Panc1 (cell line): ENCODE measurements around the gene DAB1. TPM values are rescaled to one million over a fixed set of nuclear protein-coding genes. Genes with fewer than 3 reads are reported as not detected.

Source experiments
- ATAC-seq: fragments of 200-7000 bp; cut with Tn5 transposase; 2 replicates; pipeline ENCODE4 v1.9.1; 2020; ENCODE audit warnings: mild to moderate bottlenecking, moderate library complexity
- BruUV-seq: library from RNA; stranded (reverse); fragments of 400-500 nt; replicated peaks from 2 replicates; lab custom pipeline; 2021; lab: Mats Ljungman, UMichigan
- CTCF ChIA-PET: fragments of 300-600 bp; sonication (Branson Sonifier 250); formaldehyde crosslinking; loops from one replicate; lab custom pipeline; 2022; ENCODE audit warnings: antibody characterized with exemption; lab: Charles Lee
- POLR2A ChIA-PET: fragments of 300-600 bp; sonication (Branson Sonifier 250); formaldehyde crosslinking; loops from one replicate; lab custom pipeline; 2022; ENCODE audit warnings: antibody characterized with exemption; lab: Charles Lee
- DNase-seq: peaks from one replicate; pipeline ENCODE4 v3.0.0-alpha.2; 2010; ENCODE audit warnings: low read depth, low spot score
- H3K27ac ChIP-seq: 2 replicates; pipeline ENCODE4 v1.5.1; 2011; ENCODE audit warnings: mild to moderate bottlenecking, low read length, inconsistent platforms
- H3K27me3 ChIP-seq: fragments of 200-500 bp; sonication (Bioruptor generic); 2 replicates; pipeline ENCODE4 v1.6.0; 2014; ENCODE audit warnings: low read length, inconsistent platforms; ENCODE audit not compliant: control insufficient read depth, insufficient read depth
- H3K36me3 ChIP-seq: fragments of 200-500 bp; sonication (Bioruptor generic); 2 replicates; pipeline ENCODE4 v1.5.1; 2014; ENCODE audit warnings: inconsistent platforms, mild to moderate bottlenecking, low read length, moderate library complexity; ENCODE audit not compliant: control insufficient read depth, insufficient read depth
- H3K4me1 ChIP-seq: 2 replicates; pipeline ENCODE4 v1.5.1; 2011; ENCODE audit warnings: inconsistent platforms, mild to moderate bottlenecking, low read length, moderate library complexity; ENCODE audit not compliant: control insufficient read depth, insufficient read depth
- H3K4me3 ChIP-seq, 2 experiments: 2 replicates each; pipeline ENCODE4 v1.5.1; 2011 to 2012; ENCODE audit warnings: low read depth in 2 of 2, low read length in 2 of 2, mild to moderate bottlenecking in 2 of 2, inconsistent platforms in 1 of 2, moderate library complexity in 1 of 2
- H3K9me3 ChIP-seq: fragments of 200-500 bp; sonication (Bioruptor generic); 2 replicates; pipeline ENCODE4 v1.5.1; 2014; ENCODE audit warnings: low read depth, mild to moderate bottlenecking, inconsistent platforms, low read length, moderate library complexity; ENCODE audit not compliant: control insufficient read depth, insufficient read depth
- POLR2AphosphoS5 ChIP-seq: IDR thresholded peaks from 2 replicates; pipeline ENCODE4 v1.6.1; 2012; ENCODE audit warnings: mild to moderate bottlenecking, low read depth, low read length, moderate library complexity
- SIN3A ChIP-seq: IDR thresholded peaks from 2 replicates; pipeline ENCODE4 v1.6.1; 2012; ENCODE audit warnings: low read depth, mild to moderate bottlenecking, low read length, moderate library complexity, borderline replicate concordance; ENCODE audit not compliant: insufficient read depth
- TCF7L2 ChIP-seq: IDR thresholded peaks from 2 replicates; pipeline ENCODE4 v1.6.1; 2011; ENCODE audit warnings: mild to moderate bottlenecking, low read depth, low read length, inconsistent platforms
- in situ Hi-C: cut with HindIII; loops from 2 replicates; pipeline ENCODE4 v1.10.0; 2016; ENCODE audit warnings: low sequenced_read_pairs, low pct_unique_long_range_greater_than_20kb
- intact Hi-C: fragments of 100-400 bp; cut with micrococcal nuclease; formaldehyde crosslinking; loops from one replicate; pipeline ENCODE4 v1.10.0; 2022; ENCODE audit not compliant: unreplicated experiment
- total RNA-seq: library from RNA; stranded (reverse); gene quantifications from one replicate; pipeline ENCODE4 v1.2.1, GENCODE V29; 2021; ENCODE audit not compliant: unreplicated experiment
- TF ChIP-seq, protein P1 (sequence below): fragments of 450-650 bp; IDR thresholded peaks from 2 replicates; pipeline ENCODE4 v1.5.1; 2017; ENCODE audit warnings: mild to moderate bottlenecking
- TF ChIP-seq, protein P2 (sequence below), 2 experiments: IDR thresholded peaks; 2 replicates each; pipeline ENCODE4 v1.6.1; 2011 to 2012; ENCODE audit warnings: low read depth in 2 of 2, control low read depth in 1 of 2, low read length in 1 of 2, mild to moderate bottlenecking in 1 of 2, moderate library complexity in 1 of 2; ENCODE audit not compliant: insufficient read depth in 1 of 2

The DAB1 gene
- total RNA-seq, 1 experiment from 2014 or later = 0.05 TPM

DNA sequence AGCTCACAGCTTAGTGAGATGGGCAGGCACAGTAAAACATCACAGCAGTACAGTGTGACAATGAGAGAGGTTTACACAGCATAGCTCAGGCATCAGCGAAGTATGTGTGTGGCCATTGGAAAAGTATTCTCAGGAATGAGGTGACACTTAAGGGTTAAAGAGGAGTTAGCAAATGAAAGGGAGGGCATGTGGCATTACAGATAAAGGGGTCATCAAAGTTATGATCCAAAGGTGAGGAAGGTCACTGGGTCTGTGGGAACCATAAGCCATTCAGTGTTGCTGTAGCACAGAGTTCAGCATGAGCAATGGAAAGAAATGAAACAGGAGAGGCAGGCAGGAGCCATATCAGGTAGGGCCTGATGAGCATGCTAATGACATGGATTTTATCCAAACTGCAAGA lies 453.6 kb downstream of the DAB1 start:
- no peak overlapping the region for H3K4me3 ChIP-seq
- no peaks in the 10 kb centered on the region for H3K36me3 ChIP-seq
- no peaks in the 10 kb centered on the region for H3K4me1 ChIP-seq
- in situ Hi-C loops = no loop called here
- no TSS peak for BruUV-seq
- H3K9me3 ChIP-seq = no peaks in the 10 kb centered on the region
- POLR2A ChIA-PET = no interaction called here
- no peak for ATAC-seq
- DNase-seq = no peak
- TF ChIP-seq, protein P1, sequence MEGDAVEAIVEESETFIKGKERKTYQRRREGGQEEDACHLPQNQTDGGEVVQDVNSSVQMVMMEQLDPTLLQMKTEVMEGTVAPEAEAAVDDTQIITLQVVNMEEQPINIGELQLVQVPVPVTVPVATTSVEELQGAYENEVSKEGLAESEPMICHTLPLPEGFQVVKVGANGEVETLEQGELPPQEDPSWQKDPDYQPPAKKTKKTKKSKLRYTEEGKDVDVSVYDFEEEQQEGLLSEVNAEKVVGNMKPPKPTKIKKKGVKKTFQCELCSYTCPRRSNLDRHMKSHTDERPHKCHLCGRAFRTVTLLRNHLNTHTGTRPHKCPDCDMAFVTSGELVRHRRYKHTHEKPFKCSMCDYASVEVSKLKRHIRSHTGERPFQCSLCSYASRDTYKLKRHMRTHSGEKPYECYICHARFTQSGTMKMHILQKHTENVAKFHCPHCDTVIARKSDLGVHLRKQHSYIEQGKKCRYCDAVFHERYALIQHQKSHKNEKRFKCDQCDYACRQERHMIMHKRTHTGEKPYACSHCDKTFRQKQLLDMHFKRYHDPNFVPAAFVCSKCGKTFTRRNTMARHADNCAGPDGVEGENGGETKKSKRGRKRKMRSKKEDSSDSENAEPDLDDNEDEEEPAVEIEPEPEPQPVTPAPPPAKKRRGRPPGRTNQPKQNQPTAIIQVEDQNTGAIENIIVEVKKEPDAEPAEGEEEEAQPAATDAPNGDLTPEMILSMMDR = no peak
- intact Hi-C loops = no loop called here
- H3K27me3 ChIP-seq = peaks cover 2% of the 10 kb centered on the region; the same call in 1 of the 2 replicates
- no peak overlapping the region for H3K27ac ChIP-seq
- CTCF ChIA-PET = no interaction called here

DNA sequence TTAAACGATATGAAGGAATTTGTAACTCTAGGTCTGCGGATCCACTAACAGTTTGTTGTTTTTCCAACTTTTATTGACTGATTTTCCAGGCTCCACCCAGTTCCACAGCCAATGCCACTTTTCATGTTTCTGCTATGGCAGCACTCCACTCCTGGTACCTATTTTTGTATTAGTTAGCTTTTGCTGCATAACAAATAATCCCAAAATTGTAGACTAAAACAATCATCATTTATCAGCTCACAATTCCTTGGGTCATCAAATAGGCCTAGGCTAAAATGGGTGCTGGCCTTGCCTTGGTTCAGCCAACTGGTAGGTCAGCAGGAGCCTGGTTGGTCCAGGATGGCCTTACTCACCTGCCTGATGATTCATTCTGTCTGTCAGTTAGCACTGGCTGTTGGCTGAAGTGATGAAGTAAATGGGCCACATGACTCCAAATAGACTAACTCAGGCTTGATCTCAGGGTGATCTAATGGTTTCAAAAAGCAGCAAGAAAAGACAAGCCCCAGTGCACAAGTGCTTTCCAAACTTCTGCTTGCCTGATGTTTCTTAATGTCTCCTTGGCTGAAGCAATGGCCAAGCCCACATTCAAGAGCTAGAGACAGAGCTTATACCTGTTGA lies 454.9 kb downstream of the DAB1 start:
- Histone ChIP-seq H3K9me3 (no peaks in the 10 kb centered on the region), H3K27me3 (peaks cover 2% of the 10 kb centered on the region; the same call in 1 of the 2 replicates), H3K4me1 (no peaks in the 10 kb centered on the region), H3K36me3 (no peaks in the 10 kb centered on the region), H3K4me3 (no peak overlapping the region), H3K27ac (no peak overlapping the region)
- ATAC-seq (no peak), DNase-seq (no peak)
- POLR2A ChIA-PET = no interaction called here
- in situ Hi-C loops = no loop called here
- BruUV-seq = no TSS peak
- intact Hi-C loops = loop anchor here (10.0 kb wide), 1 partner anchor 134 kb away; no protein-coding TSS in a partner anchor
- CTCF ChIA-PET = no interaction called here
- TF ChIP-seq POLR2AphosphoS5 (no peak), SIN3A (no peak), TCF7L2 (no peak)
- TF ChIP-seq, protein P1 = no peak
- TF ChIP-seq, protein P2, sequence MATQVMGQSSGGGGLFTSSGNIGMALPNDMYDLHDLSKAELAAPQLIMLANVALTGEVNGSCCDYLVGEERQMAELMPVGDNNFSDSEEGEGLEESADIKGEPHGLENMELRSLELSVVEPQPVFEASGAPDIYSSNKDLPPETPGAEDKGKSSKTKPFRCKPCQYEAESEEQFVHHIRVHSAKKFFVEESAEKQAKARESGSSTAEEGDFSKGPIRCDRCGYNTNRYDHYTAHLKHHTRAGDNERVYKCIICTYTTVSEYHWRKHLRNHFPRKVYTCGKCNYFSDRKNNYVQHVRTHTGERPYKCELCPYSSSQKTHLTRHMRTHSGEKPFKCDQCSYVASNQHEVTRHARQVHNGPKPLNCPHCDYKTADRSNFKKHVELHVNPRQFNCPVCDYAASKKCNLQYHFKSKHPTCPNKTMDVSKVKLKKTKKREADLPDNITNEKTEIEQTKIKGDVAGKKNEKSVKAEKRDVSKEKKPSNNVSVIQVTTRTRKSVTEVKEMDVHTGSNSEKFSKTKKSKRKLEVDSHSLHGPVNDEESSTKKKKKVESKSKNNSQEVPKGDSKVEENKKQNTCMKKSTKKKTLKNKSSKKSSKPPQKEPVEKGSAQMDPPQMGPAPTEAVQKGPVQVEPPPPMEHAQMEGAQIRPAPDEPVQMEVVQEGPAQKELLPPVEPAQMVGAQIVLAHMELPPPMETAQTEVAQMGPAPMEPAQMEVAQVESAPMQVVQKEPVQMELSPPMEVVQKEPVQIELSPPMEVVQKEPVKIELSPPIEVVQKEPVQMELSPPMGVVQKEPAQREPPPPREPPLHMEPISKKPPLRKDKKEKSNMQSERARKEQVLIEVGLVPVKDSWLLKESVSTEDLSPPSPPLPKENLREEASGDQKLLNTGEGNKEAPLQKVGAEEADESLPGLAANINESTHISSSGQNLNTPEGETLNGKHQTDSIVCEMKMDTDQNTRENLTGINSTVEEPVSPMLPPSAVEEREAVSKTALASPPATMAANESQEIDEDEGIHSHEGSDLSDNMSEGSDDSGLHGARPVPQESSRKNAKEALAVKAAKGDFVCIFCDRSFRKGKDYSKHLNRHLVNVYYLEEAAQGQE (IDR thresholded peaks at IDR 0.05; ENCODE audit: insufficient read depth in 1 of 2, low read depth in 2 of 2, low read length in 1 of 2) = no peak
